Activated naive CD4-positive, alpha-beta T cell treated with anti-CD3 and anti-CD28 coated beads, Interleukin-2, amount 50 U/mL, for 24 hours (primary cell): ENCODE results near the gene ARHGEF17.

Experiments used
- H3K27ac Mint-ChIP-seq: one replicate; pipeline ENCODE4 v1.8.0; 2021; ENCODE audit warnings: mild to moderate bottlenecking, mixed read lengths
- H3K27me3 Mint-ChIP-seq: one replicate; pipeline ENCODE4 v1.8.0; 2021; ENCODE audit warnings: mixed read lengths
- H3K36me3 Mint-ChIP-seq: one replicate; pipeline ENCODE4 v1.8.0; 2021; ENCODE audit warnings: mixed read lengths
- H3K4me1 Mint-ChIP-seq: one replicate; pipeline ENCODE4 v1.8.0; 2021; ENCODE audit warnings: mixed read lengths
- H3K4me3 Mint-ChIP-seq: one replicate; pipeline ENCODE4 v1.8.0; 2021; ENCODE audit warnings: mild to moderate bottlenecking, mixed read lengths
- H3K9me3 Mint-ChIP-seq: one replicate; pipeline ENCODE4 v1.8.0; 2021; ENCODE audit warnings: mixed read lengths

ARHGEF17 gene

DNA sequence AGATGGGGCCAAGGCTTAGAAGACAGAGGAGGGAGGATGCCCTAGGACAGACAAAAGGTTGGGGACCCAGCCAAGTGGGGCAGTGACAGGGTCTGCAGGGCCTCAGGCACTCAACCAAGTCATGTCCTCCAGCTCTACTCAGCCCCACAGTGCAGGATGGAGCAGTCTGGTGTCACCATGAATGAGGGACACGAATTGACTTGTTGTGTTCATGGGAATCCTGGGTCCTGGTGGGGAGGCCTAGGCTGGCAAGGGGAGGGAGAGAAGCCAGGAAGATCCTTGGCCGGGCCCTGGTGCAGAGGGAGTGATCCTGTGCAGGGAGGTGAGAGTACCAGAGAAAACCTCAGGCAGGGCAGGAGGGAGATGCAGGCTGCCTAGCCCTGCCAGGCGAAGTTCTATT, 24.0 kb upstream of the ARHGEF17 start:
- Mint-ChIP-seq H3K4me3 (no peak overlapping the region), H3K36me3 (no peaks in the 10 kb centered on the region), H3K9me3 (no peaks in the 10 kb centered on the region), H3K27me3 (no peaks in the 10 kb centered on the region), H3K27ac (no peak overlapping the region), H3K4me1 (peaks cover 4% of the 10 kb centered on the region)

GRCh38 chr11:73285721-73286120, 22.4 kb upstream of the ARHGEF17 start:
- H3K4me1 Mint-ChIP-seq = peaks cover 6% of the 10 kb centered on the region

DNA sequence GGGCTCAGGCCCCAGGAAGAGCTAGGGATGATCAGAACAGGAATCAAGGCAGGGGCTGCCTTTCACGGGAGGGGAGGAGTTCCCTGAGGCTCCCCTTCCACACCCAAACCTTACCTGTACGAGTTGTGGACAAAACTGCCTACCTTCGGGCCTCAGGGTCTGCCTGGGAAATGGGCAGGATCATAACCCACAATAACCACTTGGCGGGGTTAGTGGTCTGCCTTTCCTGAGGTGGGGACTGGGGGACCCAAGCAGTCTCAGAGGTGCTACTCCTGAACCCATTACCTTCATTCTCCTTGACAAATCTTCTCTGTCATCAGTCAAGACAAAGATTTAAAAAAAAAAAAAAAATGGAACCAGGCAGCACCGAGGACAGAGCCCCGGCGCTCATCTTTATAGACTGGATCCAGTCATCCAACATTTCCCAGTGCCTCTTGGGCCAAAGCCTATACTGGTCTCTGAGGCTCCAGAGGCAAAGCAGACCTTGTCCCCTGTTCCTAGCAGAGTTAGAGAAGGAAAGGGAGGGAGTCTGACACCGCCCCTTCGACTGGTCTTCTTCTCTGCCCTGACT, 21.8 kb upstream of the ARHGEF17 start:
- Mint-ChIP-seq H3K9me3 (no peaks in the 10 kb centered on the region), H3K4me3 (no peak overlapping the region), H3K36me3 (no peaks in the 10 kb centered on the region), H3K4me1 (peaks cover 6% of the 10 kb centered on the region), H3K27ac (no peak overlapping the region), H3K27me3 (no peaks in the 10 kb centered on the region)

More at GRCh38 chr11:73285721-73286120, 22.4 kb upstream of the ARHGEF17 start:
- Mint-ChIP-seq H3K27me3 (no peaks in the 10 kb centered on the region), H3K9me3 (no peaks in the 10 kb centered on the region), H3K4me3 (no peak overlapping the region), H3K27ac (no peak overlapping the region), H3K36me3 (no peaks in the 10 kb centered on the region)

DNA sequence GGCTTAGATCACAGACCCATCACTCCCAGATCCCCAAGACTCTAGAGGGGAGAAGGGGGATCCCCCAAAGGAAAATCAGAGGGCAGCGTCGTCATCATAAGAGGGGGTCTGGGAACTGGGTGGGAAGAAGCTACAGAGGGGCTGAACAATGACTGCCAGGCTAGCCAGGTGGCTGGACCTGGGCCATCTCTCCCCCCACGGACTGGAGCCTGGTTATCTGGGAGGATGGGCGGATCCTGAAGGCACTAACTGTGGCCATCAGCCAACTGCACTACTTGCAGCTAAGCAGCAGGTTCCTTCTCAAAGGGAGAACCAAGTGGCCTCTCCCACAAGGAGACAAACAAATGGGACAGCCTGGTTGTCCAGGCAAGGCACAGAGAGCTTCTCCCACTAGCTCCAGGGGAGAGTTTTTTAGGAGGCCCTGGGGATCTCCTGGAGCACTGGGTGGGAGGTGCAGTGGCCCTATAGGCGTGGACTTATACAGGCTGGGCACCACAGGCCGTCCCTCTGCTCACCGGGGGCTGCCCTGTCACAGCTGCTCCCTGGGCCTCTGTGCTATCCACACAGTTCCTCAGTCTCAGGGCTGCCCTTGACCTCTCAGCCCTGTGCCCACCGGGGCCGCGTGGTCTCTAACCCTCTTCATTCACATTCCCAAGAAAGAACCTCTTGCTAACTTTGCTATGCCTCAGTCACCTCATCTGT, 20.5 kb upstream of the ARHGEF17 start:
- peaks cover 6% of the 10 kb centered on the region for H3K4me1 Mint-ChIP-seq
- no peak overlapping the region for H3K4me3 Mint-ChIP-seq
- no peaks in the 10 kb centered on the region for H3K27me3 Mint-ChIP-seq
- no peak overlapping the region for H3K27ac Mint-ChIP-seq
- no peaks in the 10 kb centered on the region for H3K9me3 Mint-ChIP-seq
- H3K36me3 Mint-ChIP-seq = no peaks in the 10 kb centered on the region

- no peak overlapping the region for H3K4me3 Mint-ChIP-seq
- H3K4me1 Mint-ChIP-seq = peaks cover 6% of the 10 kb centered on the region
- H3K36me3 Mint-ChIP-seq = no peaks in the 10 kb centered on the region
- no peaks in the 10 kb centered on the region for H3K27me3 Mint-ChIP-seq
- H3K9me3 Mint-ChIP-seq = no peaks in the 10 kb centered on the region
- H3K27ac Mint-ChIP-seq = no peak overlapping the region
Observed at GRCh38 chr11:73288192-73288872, 19.7 kb upstream of the ARHGEF17 start.

GRCh38 chr11:73288873-73289707, 19.0 kb upstream of the ARHGEF17 start:
- no peak overlapping the region for H3K4me3 Mint-ChIP-seq
- H3K36me3 Mint-ChIP-seq = no peaks in the 10 kb centered on the region
- H3K27ac Mint-ChIP-seq = no peak overlapping the region
- no peaks in the 10 kb centered on the region for H3K9me3 Mint-ChIP-seq
- H3K4me1 Mint-ChIP-seq = peaks cover 6% of the 10 kb centered on the region
- H3K27me3 Mint-ChIP-seq = no peaks in the 10 kb centered on the region

- Mint-ChIP-seq H3K27me3 (no peaks in the 10 kb centered on the region), H3K27ac (no peak overlapping the region), H3K4me1 (peaks cover 6% of the 10 kb centered on the region), H3K4me3 (no peak overlapping the region), H3K9me3 (no peaks in the 10 kb centered on the region), H3K36me3 (no peaks in the 10 kb centered on the region)
Observed at GRCh38 chr11:73290536-73290935, 17.5 kb upstream of the ARHGEF17 start.

- H3K9me3 Mint-ChIP-seq = no peaks in the 10 kb centered on the region
- H3K27ac Mint-ChIP-seq = no peak overlapping the region
- H3K4me3 Mint-ChIP-seq = no peak overlapping the region
- H3K36me3 Mint-ChIP-seq = no peaks in the 10 kb centered on the region
- H3K4me1 Mint-ChIP-seq = peaks cover 6% of the 10 kb centered on the region
- no peaks in the 10 kb centered on the region for H3K27me3 Mint-ChIP-seq
Observed at GRCh38 chr11:73291196-73291595, 16.9 kb upstream of the ARHGEF17 start.

DNA sequence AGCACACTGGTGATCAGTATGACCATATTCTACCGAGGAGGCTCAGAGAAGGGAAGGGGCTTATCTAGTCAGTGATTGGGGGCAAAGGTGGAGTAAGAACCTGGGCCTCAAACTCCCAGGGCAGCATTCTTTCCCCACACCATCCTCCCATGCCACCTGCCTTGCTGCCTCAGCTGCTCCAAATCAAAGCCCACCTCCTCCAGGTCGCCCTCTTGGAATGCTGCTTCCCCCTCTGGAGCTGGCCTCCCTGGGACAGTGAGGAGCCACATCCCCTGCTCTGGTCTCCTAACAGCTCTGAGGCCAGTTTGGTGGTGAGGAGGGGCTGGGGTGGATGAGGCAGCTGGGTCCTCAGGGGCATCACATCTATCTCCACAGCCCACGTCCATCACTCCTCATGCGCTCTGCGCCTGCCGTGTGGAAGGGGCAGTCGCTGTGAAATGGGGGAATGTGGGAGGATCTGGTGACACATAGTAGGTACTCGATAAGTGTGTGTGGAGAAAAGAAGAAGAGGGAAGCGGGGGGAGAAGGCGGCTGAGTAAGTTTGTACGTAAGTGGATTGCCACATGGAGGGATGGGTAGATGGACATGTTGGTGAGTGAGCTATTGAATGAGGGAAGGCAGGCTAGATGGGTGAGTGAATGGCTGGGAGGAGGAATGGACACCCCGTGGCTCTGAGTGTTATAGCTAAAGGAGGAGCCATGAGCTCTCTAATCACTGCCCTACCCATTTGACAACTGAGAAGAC, 16.1 kb upstream of the ARHGEF17 start:
- Mint-ChIP-seq H3K27me3 (no peaks in the 10 kb centered on the region), H3K9me3 (no peaks in the 10 kb centered on the region), H3K4me3 (no peak overlapping the region), H3K27ac (no peak overlapping the region), H3K4me1 (peaks cover 6% of the 10 kb centered on the region), H3K36me3 (no peaks in the 10 kb centered on the region)

DNA sequence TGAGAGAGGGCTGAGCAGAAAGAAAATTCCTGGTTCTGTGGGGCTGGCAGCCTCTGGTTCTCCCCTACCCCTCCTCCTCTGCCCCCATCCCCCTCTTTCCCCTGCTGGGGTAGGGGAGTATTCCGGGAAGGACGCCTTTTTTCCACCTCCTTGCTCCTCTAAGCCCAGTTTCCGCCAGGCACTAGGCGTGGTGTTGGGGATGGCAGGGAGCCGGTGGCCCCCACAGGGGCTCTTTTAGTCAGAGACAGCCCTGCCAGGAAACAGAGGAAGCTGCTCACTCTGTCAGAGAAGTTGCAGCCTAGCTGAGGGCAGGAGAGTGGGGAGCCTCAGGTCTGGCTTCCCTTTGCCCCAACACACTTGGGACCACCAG, 15.6 kb upstream of the ARHGEF17 start:
- Mint-ChIP-seq H3K4me1 (peaks cover 6% of the 10 kb centered on the region), H3K27ac (no peak overlapping the region), H3K4me3 (no peak overlapping the region), H3K27me3 (no peaks in the 10 kb centered on the region), H3K9me3 (no peaks in the 10 kb centered on the region), H3K36me3 (no peaks in the 10 kb centered on the region)

GRCh38 chr11:73293356-73293936, 14.6 kb upstream of the ARHGEF17 start:
- Mint-ChIP-seq H3K4me3 (no peak overlapping the region), H3K27ac (no peak overlapping the region), H3K4me1 (peaks cover 6% of the 10 kb centered on the region), H3K27me3 (no peaks in the 10 kb centered on the region), H3K9me3 (no peaks in the 10 kb centered on the region), H3K36me3 (no peaks in the 10 kb centered on the region)

- Mint-ChIP-seq H3K27ac (no peak overlapping the region), H3K4me1 (no peaks in the 10 kb centered on the region), H3K9me3 (no peaks in the 10 kb centered on the region), H3K36me3 (no peaks in the 10 kb centered on the region), H3K27me3 (no peaks in the 10 kb centered on the region), H3K4me3 (no peak overlapping the region)
Observed at GRCh38 chr11:73294604-73295003, 13.5 kb upstream of the ARHGEF17 start.

- Mint-ChIP-seq H3K27me3 (no peaks in the 10 kb centered on the region), H3K4me3 (no peak overlapping the region), H3K36me3 (no peaks in the 10 kb centered on the region), H3K9me3 (no peaks in the 10 kb centered on the region), H3K4me1 (no peaks in the 10 kb centered on the region), H3K27ac (no peak overlapping the region)
Observed at GRCh38 chr11:73295241-73295995, 12.7 kb upstream of the ARHGEF17 start.

DNA sequence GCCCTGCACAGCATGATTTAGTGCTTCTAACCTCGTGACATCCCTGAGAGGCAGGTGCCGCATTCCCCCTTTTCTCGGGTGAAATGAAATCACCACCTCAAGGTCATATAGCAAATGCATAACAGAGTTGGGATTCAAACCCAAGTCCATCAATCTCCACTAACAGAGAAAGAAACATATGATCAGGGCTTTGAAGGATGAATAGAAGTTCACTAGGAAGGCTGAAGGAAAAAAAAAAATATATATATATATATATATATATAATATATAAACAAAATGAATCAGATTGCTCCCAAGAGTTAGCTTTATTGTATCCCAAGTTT, 12.1 kb upstream of the ARHGEF17 start:
- Mint-ChIP-seq H3K4me3 (no peak overlapping the region), H3K36me3 (no peaks in the 10 kb centered on the region), H3K27me3 (peaks cover 1% of the 10 kb centered on the region), H3K9me3 (no peaks in the 10 kb centered on the region), H3K4me1 (no peaks in the 10 kb centered on the region), H3K27ac (no peak overlapping the region)
